Measurements from ENCODE around the gene GHRL.

The GHRL gene

GRCh38 chr3:10248184-10248983, 44.4 kb downstream of the GHRL start, which contains the start of gene TATDN2:
Gene TATDN2 (plus strand): TSS chr3:10248459. CDS start chr3:10249201, 742 bp downstream.
- peak; percentile 86 to 96 for DNase-seq (ENCODE audit: extremely low read depth in 1 of 2, low read depth in 1 of 2)

- no peak for DNase-seq (ENCODE audit: extremely low read depth in 1 of 2, low read depth in 1 of 2)
Observed at GRCh38 chr3:10247679-10248183, 45.0 kb downstream of the GHRL start.

GRCh38 chr3:10245081-10245712, 47.5 kb downstream of the GHRL start:
- DNase-seq (ENCODE audit: extremely low read depth in 1 of 2, low read depth in 1 of 2): no peak

- DNase-seq (ENCODE audit: extremely low read depth in 1 of 2, low read depth in 1 of 2): no peak
Observed at GRCh38 chr3:10244009-10244408, 48.7 kb downstream of the GHRL start.

GRCh38 chr3:10242182-10243065, 50.3 kb downstream of the GHRL start:
- peak; percentile 55 to 74 for DNase-seq (ENCODE audit: extremely low read depth in 1 of 2, low read depth in 1 of 2)

- no peak for DNase-seq (ENCODE audit: extremely low read depth in 1 of 2, low read depth in 1 of 2)
Observed at GRCh38 chr3:10240799-10241198, 51.9 kb downstream of the GHRL start.

- peak in 1 of 2 donors; percentile 52 for DNase-seq (ENCODE audit: extremely low read depth in 1 of 2, low read depth in 1 of 2)
Observed at GRCh38 chr3:10238345-10239183, 54.2 kb downstream of the GHRL start.
